Effector memory CD4-positive, alpha-beta T cell (primary cell): ENCODE results near the gene ANKRD40.

ENCODE experiments used
- DNase-seq, 3 donors: peaks; one replicate each; pipeline ENCODE4 v3.0.0-alpha.2; 2020
- H3K27ac ChIP-seq: 2 replicates; pipeline ENCODE4 v1.7.0; 2013; ENCODE audit warnings: mild to moderate bottlenecking, low read length, moderate library complexity; ENCODE audit not compliant: insufficient read depth, poor library complexity, severe bottlenecking
- H3K27me3 ChIP-seq: replicated peaks from 2 replicates; pipeline ENCODE4 v1.7.0; 2013; ENCODE audit warnings: mild to moderate bottlenecking, low read length; ENCODE audit not compliant: insufficient read depth, control insufficient read depth, poor library complexity, severe bottlenecking
- H3K36me3 ChIP-seq: 2 replicates; pipeline ENCODE4 v1.7.0; 2013; ENCODE audit warnings: mild to moderate bottlenecking, low read length, moderate library complexity; ENCODE audit not compliant: control insufficient read depth, insufficient read depth
- H3K4me1 ChIP-seq: 2 replicates; pipeline ENCODE4 v1.7.0; 2013; ENCODE audit warnings: low read length, mild to moderate bottlenecking; ENCODE audit not compliant: control insufficient read depth, insufficient read depth, poor library complexity, severe bottlenecking
- H3K4me3 ChIP-seq: 2 replicates; pipeline ENCODE4 v1.7.0; 2013; ENCODE audit warnings: low read length, low read depth, mild to moderate bottlenecking; ENCODE audit not compliant: insufficient read depth, poor library complexity, severe bottlenecking
- H3K9me3 ChIP-seq: 2 replicates; pipeline ENCODE4 v1.7.0; 2013; ENCODE audit warnings: mild to moderate bottlenecking, low read length, moderate library complexity; ENCODE audit not compliant: control insufficient read depth
- total RNA-seq, 3 donors: gene quantifications; one replicate each; lab custom pipeline; 2026; lab: John Stamatoyannopoulos, UW

ANKRD40 gene
- total RNA-seq = 40.1 to 48.4 (median 42.2) reads per million in 3 donors

- H3K9me3 ChIP-seq = no peaks in the 10 kb centered on the region
- peak; percentile 83 to 87 (median 84) for DNase-seq
- peaks cover 8% of the 10 kb centered on the region for H3K36me3 ChIP-seq
- peaks cover 21% of the 10 kb centered on the region for H3K4me1 ChIP-seq
- H3K27ac ChIP-seq = peak within 1 kb of the TSS; percentile 90
- H3K4me3 ChIP-seq = peak within 1 kb of the TSS; percentile 60
- H3K27me3 ChIP-seq = no peaks in the 10 kb centered on the region
Measured at GRCh38 chr17:50707289-50708049, at the start of gene ANKRD40. ANKRD40 (minus strand) TSS chr17:50707914; CDS start chr17:50707654, 260 bp downstream.

GRCh38 chr17:50754521-50754920, 46.8 kb upstream of the ANKRD40 start:
- peaks cover 38% of the 10 kb centered on the region for H3K36me3 ChIP-seq
- no peak overlapping the region for H3K4me3 ChIP-seq
- H3K27ac ChIP-seq = no peak overlapping the region
- DNase-seq = no peak
- no peaks in the 10 kb centered on the region for H3K27me3 ChIP-seq
- H3K4me1 ChIP-seq = no peaks in the 10 kb centered on the region
- H3K9me3 ChIP-seq = no peaks in the 10 kb centered on the region

- H3K27me3 ChIP-seq = no peaks in the 10 kb centered on the region
- no peaks in the 10 kb centered on the region for H3K4me1 ChIP-seq
- no peak overlapping the region for H3K4me3 ChIP-seq
- DNase-seq = no peak
- H3K27ac ChIP-seq = no peak overlapping the region
- peaks cover 86% of the 10 kb centered on the region for H3K36me3 ChIP-seq
- no peaks in the 10 kb centered on the region for H3K9me3 ChIP-seq
Measured at GRCh38 chr17:50749245-50749644, 41.5 kb upstream of the ANKRD40 start.

GRCh38 chr17:50745631-50746030, 37.9 kb upstream of the ANKRD40 start:
- no peak overlapping the region for H3K4me3 ChIP-seq
- peaks cover 89% of the 10 kb centered on the region for H3K36me3 ChIP-seq
- no peaks in the 10 kb centered on the region for H3K9me3 ChIP-seq
- no peaks in the 10 kb centered on the region for H3K27me3 ChIP-seq
- H3K4me1 ChIP-seq = no peaks in the 10 kb centered on the region
- H3K27ac ChIP-seq = no peak overlapping the region
- DNase-seq = no peak

GRCh38 chr17:50739098-50739497, 31.4 kb upstream of the ANKRD40 start:
- DNase-seq = no peak
- Histone ChIP-seq H3K4me3 (no peak overlapping the region), H3K9me3 (no peaks in the 10 kb centered on the region), H3K27me3 (no peaks in the 10 kb centered on the region), H3K36me3 (peaks cover 66% of the 10 kb centered on the region), H3K4me1 (peaks cover 5% of the 10 kb centered on the region), H3K27ac (no peak overlapping the region)

- Histone ChIP-seq H3K4me1 (peaks cover 5% of the 10 kb centered on the region), H3K27ac (no peak overlapping the region), H3K27me3 (no peaks in the 10 kb centered on the region), H3K9me3 (no peaks in the 10 kb centered on the region), H3K4me3 (no peak overlapping the region), H3K36me3 (peaks cover 50% of the 10 kb centered on the region)
- no peak for DNase-seq
Measured at GRCh38 chr17:50737118-50737698, 29.5 kb upstream of the ANKRD40 start.

GRCh38 chr17:50735287-50735686, 27.6 kb upstream of the ANKRD40 start:
- no peak overlapping the region for H3K27ac ChIP-seq
- H3K4me1 ChIP-seq = peaks cover 5% of the 10 kb centered on the region
- DNase-seq = no peak
- no peaks in the 10 kb centered on the region for H3K9me3 ChIP-seq
- H3K4me3 ChIP-seq = no peak overlapping the region
- H3K27me3 ChIP-seq = no peaks in the 10 kb centered on the region
- H3K36me3 ChIP-seq = peaks cover 31% of the 10 kb centered on the region

- Histone ChIP-seq H3K27me3 (no peaks in the 10 kb centered on the region), H3K9me3 (no peaks in the 10 kb centered on the region), H3K27ac (no peak overlapping the region), H3K36me3 (no peaks in the 10 kb centered on the region), H3K4me3 (no peak overlapping the region), H3K4me1 (peaks cover 18% of the 10 kb centered on the region)
- DNase-seq = no peak
Measured at GRCh38 chr17:50731575-50732460, 24.1 kb upstream of the ANKRD40 start.

- no peak overlapping the region for H3K27ac ChIP-seq
- no peak for DNase-seq
- no peak overlapping the region for H3K4me3 ChIP-seq
- no peaks in the 10 kb centered on the region for H3K9me3 ChIP-seq
- no peaks in the 10 kb centered on the region for H3K36me3 ChIP-seq
- H3K4me1 ChIP-seq = peaks cover 13% of the 10 kb centered on the region
- H3K27me3 ChIP-seq = no peaks in the 10 kb centered on the region
Measured at GRCh38 chr17:50728881-50729765, 21.4 kb upstream of the ANKRD40 start.
